Measurements from ENCODE around the gene HSPB8.

Gene HSPB8

DNA sequence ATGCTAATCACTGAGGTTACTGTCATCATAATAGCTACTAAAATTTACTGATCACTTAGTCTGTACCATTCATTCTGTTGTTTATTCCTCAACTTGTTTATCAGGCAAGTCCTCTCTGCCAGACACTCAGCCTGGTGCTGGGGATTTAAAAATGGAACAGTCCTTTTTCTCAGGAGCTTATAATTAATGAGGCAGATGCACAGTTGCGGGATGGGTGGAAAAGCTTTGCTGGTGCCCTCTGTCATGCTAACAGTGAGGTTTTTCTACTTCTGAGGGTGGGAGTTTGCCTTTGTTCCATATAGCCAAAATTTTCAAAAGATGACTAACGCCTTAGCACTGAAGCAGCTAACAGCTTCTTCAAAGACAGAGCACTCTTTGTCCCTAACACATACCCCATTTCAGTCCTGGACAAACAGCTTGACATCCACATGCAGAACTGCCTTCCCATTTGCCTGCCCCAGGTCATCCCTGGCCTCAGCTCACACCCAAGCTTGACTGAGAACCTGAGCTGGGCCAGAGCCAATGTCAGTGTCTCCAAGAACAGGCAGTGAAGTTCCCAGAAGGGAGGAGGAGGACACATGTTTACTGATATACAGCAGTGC lies 30.8 kb upstream of the HSPB8 start:
- no peak for DNase-seq (ENCODE audit: low read depth, low spot score)
- no peak overlapping the region for H3K27ac ChIP-seq
- no peak overlapping the region for H3K4me3 ChIP-seq
- no peak overlapping the region for H3K9ac ChIP-seq (ENCODE audit: insufficient read length)
- TF ChIP-seq POLR2AphosphoS5 (IDR thresholded peaks at IDR 0.05; ENCODE audit: borderline replicate concordance, low read depth, low read length), result no peak
- no peak for TF ChIP-seq EZH2 (IDR thresholded peaks at IDR 0.05)
- TF ChIP-seq FOXP2 (optimal IDR thresholded peaks at IDR 0.05; ENCODE audit: control extremely low read depth, extremely low read length, insufficient read depth), result no peak
- H3K9me3 ChIP-seq (ENCODE audit: low read depth, low read length), result peaks cover 4% of the 10 kb centered on the region; the same call in 1 of the 2 replicates
- H3K36me3 ChIP-seq (ENCODE audit: insufficient read depth, low read length), result no peaks in the 10 kb centered on the region

GRCh38 chr12:119149270-119149669 lies 29.5 kb upstream of the HSPB8 start:
- H3K9ac ChIP-seq (ENCODE audit: insufficient read length), result no peak overlapping the region
- TF ChIP-seq EZH2 (IDR thresholded peaks at IDR 0.05), result no peak
- no peak for TF ChIP-seq POLR2AphosphoS5 (IDR thresholded peaks at IDR 0.05; ENCODE audit: borderline replicate concordance, low read depth, low read length)
- no peak for TF ChIP-seq FOXP2 (optimal IDR thresholded peaks at IDR 0.05; ENCODE audit: control extremely low read depth, extremely low read length, insufficient read depth)
- no peak for DNase-seq (ENCODE audit: low read depth, low spot score)
- H3K4me3 ChIP-seq, result no peak overlapping the region
- peaks cover 4% of the 10 kb centered on the region; the same call in 1 of the 2 replicates for H3K9me3 ChIP-seq (ENCODE audit: low read depth, low read length)
- H3K27ac ChIP-seq, result no peak overlapping the region
- no peaks in the 10 kb centered on the region for H3K36me3 ChIP-seq (ENCODE audit: insufficient read depth, low read length)

GRCh38 chr12:119151445-119152026 lies 27.2 kb upstream of the HSPB8 start:
- DNase-seq (ENCODE audit: low read depth, low spot score), result no peak
- Histone ChIP-seq H3K9ac (ENCODE audit: insufficient read length) (no peak overlapping the region), H3K36me3 (ENCODE audit: insufficient read depth, low read length) (no peaks in the 10 kb centered on the region), H3K4me3 (no peak overlapping the region), H3K9me3 (ENCODE audit: low read depth, low read length) (peaks cover 4% of the 10 kb centered on the region; the same call in 1 of the 2 replicates), H3K27ac (no peak overlapping the region)
- no peak for TF ChIP-seq EZH2 (IDR thresholded peaks at IDR 0.05)
- TF ChIP-seq POLR2AphosphoS5 (IDR thresholded peaks at IDR 0.05; ENCODE audit: borderline replicate concordance, low read depth, low read length), result no peak
- TF ChIP-seq FOXP2 (optimal IDR thresholded peaks at IDR 0.05; ENCODE audit: control extremely low read depth, extremely low read length, insufficient read depth), result no peak

DNA sequence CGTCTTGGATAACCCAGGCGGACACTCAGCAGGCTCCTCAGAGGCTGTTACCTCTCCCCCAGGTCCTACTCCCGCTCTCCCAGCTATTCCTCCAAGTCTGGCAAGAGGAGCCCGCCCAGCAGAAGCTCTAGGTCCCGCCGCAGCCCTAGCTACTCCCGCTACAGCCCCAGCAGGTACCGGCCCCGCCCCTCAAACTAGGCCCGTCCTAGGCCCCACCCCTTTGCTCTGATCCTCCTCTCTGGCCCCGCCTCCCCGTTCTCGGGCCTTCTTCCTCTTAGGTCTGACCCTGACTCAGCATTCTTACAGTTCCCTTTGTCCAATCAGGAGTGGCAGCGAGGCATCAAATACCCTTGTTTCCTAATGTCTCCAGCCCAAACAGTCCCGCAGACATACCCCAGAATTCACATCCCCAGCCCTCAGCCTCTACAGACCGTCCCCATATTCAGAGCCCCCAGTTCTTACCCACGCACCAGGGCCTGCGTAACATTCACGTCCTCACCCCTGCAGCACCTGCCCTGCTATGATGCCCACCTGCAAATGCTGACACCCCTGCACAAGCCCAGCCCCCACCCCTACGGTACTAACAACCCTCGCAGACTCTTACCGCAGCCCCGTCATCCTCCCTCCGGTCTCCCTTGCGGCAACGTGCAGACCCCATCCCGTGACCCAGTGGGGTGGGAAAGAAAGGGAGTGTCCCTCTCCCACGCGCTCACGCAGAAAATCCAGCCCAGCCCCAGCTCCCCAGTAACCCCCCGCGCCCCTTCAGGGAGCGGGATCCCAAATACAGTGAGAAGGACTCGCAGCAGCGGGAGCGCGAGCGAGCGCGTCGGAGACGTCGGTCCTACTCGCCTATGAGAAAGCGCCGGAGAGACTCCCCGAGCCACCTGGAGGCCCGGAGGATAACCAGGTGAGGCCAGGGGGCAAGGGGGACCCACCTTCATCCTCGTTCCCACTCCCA lies 25.0 kb upstream of the HSPB8 start:
- Histone ChIP-seq H3K9ac (ENCODE audit: insufficient read length) (no peak overlapping the region), H3K9me3 (ENCODE audit: low read depth, low read length) (peaks cover 4% of the 10 kb centered on the region; the same call in 1 of the 2 replicates), H3K4me3 (no peak overlapping the region), H3K36me3 (ENCODE audit: insufficient read depth, low read length) (no peaks in the 10 kb centered on the region), H3K27ac (no peak overlapping the region)
- no peak for TF ChIP-seq FOXP2 (optimal IDR thresholded peaks at IDR 0.05; ENCODE audit: control extremely low read depth, extremely low read length, insufficient read depth)
- TF ChIP-seq POLR2AphosphoS5 (IDR thresholded peaks at IDR 0.05; ENCODE audit: borderline replicate concordance, low read depth, low read length), result no peak
- no peak for TF ChIP-seq EZH2 (IDR thresholded peaks at IDR 0.05)
- DNase-seq (ENCODE audit: low read depth, low spot score), result no peak

- TF ChIP-seq EZH2 (IDR thresholded peaks at IDR 0.05) (no peak), FOXP2 (optimal IDR thresholded peaks at IDR 0.05; ENCODE audit: control extremely low read depth, extremely low read length, insufficient read depth) (no peak), POLR2AphosphoS5 (IDR thresholded peaks at IDR 0.05; ENCODE audit: borderline replicate concordance, low read depth, low read length) (no peak)
- Histone ChIP-seq H3K27ac (no peak overlapping the region), H3K9ac (ENCODE audit: insufficient read length) (no peak overlapping the region), H3K36me3 (ENCODE audit: insufficient read depth, low read length) (no peaks in the 10 kb centered on the region), H3K9me3 (ENCODE audit: low read depth, low read length) (peaks cover 4% of the 10 kb centered on the region; the same call in 1 of the 2 replicates), H3K4me3 (no peak overlapping the region)
- DNase-seq (ENCODE audit: low read depth, low spot score), result no peak
Measured at GRCh38 chr12:119154435-119154818, 24.3 kb upstream of the HSPB8 start.

DNA sequence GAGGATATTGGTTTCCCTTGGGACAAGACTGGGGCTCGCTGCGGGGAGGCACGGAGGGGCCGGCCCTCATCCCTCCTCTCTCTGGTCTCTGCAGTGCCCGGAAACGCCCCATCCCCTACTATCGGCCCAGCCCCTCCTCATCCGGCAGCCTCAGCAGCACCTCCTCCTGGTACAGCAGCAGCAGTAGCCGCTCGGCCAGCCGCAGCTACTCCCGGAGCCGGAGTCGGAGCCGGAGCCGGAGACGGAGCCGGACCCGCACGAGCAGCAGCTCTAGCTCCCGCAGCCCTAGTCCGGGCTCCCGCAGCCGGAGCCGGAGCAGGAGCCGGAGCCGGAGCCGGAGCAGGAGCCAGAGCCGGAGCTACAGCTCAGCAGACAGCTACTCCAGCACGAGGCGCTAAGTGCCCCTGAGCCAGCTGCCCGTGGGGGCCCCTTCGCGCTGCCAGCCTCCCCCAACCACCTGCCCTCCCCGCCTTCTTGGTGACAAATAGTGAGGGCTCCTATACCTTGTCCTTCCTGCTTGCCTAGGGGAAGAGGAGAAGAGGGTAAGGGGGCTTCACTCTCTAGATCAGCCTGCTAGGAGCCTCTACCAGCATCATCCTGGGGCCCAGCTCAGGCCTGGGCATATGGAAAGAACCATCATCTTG lies 22.2 kb upstream of the HSPB8 start:
- no peaks in the 10 kb centered on the region for H3K36me3 ChIP-seq (ENCODE audit: insufficient read depth, low read length)
- DNase-seq (ENCODE audit: low read depth, low spot score), result no peak
- no peak overlapping the region for H3K4me3 ChIP-seq
- no peak overlapping the region for H3K9ac ChIP-seq (ENCODE audit: insufficient read length)
- TF ChIP-seq FOXP2 (optimal IDR thresholded peaks at IDR 0.05; ENCODE audit: control extremely low read depth, extremely low read length, insufficient read depth) (no peak), POLR2AphosphoS5 (IDR thresholded peaks at IDR 0.05; ENCODE audit: borderline replicate concordance, low read depth, low read length) (no peak), EZH2 (IDR thresholded peaks at IDR 0.05) (no peak)
- H3K27ac ChIP-seq, result no peak overlapping the region
- H3K9me3 ChIP-seq (ENCODE audit: low read depth, low read length), result peaks cover 3% of the 10 kb centered on the region; the same call in 1 of the 2 replicates

GRCh38 chr12:119157528-119157927 lies 21.2 kb upstream of the HSPB8 start:
- no peak overlapping the region for H3K9ac ChIP-seq (ENCODE audit: insufficient read length)
- H3K9me3 ChIP-seq (ENCODE audit: low read depth, low read length), result no peaks in the 10 kb centered on the region
- no peak for DNase-seq (ENCODE audit: low read depth, low spot score)
- TF ChIP-seq EZH2 (IDR thresholded peaks at IDR 0.05) (no peak), FOXP2 (optimal IDR thresholded peaks at IDR 0.05; ENCODE audit: control extremely low read depth, extremely low read length, insufficient read depth) (no peak), POLR2AphosphoS5 (IDR thresholded peaks at IDR 0.05; ENCODE audit: borderline replicate concordance, low read depth, low read length) (no peak)
- no peak overlapping the region for H3K4me3 ChIP-seq
- no peaks in the 10 kb centered on the region for H3K36me3 ChIP-seq (ENCODE audit: insufficient read depth, low read length)
- no peak overlapping the region for H3K27ac ChIP-seq

- TF ChIP-seq POLR2AphosphoS5 (IDR thresholded peaks at IDR 0.05; ENCODE audit: borderline replicate concordance, low read depth, low read length) (no peak), FOXP2 (optimal IDR thresholded peaks at IDR 0.05; ENCODE audit: control extremely low read depth, extremely low read length, insufficient read depth) (no peak), EZH2 (IDR thresholded peaks at IDR 0.05) (no peak)
- Histone ChIP-seq H3K36me3 (ENCODE audit: insufficient read depth, low read length) (no peaks in the 10 kb centered on the region), H3K9me3 (ENCODE audit: low read depth, low read length) (no peaks in the 10 kb centered on the region), H3K4me3 (no peak overlapping the region), H3K9ac (ENCODE audit: insufficient read length) (no peak overlapping the region), H3K27ac (no peak overlapping the region)
- no peak for DNase-seq (ENCODE audit: low read depth, low spot score)
Measured at GRCh38 chr12:119157978-119158377, 20.8 kb upstream of the HSPB8 start.
